Measurements from ENCODE around the gene STS.

Gene STS

DNA sequence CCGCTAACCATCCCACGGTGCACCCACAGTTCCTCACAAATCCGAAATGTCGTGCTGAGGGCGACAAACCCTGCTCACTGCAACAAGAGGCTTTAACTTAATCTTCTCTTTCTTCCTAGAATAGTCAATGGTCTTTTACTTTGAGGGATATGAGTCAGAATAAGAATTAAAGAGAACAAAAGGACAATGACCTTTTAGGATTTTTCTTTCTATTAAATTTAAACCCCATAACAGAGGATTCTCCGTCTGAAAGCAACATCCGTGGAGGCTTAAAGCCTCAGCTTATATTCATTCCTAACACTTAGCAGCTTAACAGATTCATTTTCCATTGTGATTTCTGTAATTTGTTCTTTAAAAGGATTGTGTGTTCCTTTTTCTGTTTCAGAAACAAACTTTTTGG is 45.4 kb downstream of the STS start:
- Mint-ChIP-seq H3K27ac (no peak overlapping the region), H3K9me3 (no peaks in the 10 kb centered on the region), H3K4me1 (no peaks in the 10 kb centered on the region), H3K27me3 (no peaks in the 10 kb centered on the region), H3K4me3 (no peak overlapping the region)
- DNase-seq (no peak), ATAC-seq (no peak)

DNA sequence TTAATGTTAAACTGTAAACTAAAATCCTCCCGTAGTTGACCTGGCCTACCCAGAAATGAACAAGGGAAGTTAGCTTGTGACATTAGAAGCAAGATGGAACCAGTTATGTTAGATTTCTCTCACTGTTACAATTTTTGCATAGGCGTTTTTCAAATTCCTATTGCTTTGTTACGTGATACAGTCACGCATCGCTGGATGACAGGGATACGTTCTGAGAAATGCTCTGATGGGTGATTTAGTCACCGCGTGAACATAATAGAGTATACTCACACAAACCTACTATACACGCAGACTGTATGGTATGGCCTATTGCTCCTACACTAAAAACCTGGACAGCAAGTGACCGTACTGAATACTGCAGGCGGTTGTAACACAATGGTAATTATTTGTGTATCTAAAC is 47.1 kb downstream of the STS start:
- Mint-ChIP-seq H3K27me3 (no peaks in the 10 kb centered on the region), H3K9me3 (no peaks in the 10 kb centered on the region), H3K4me3 (no peak overlapping the region), H3K4me1 (no peaks in the 10 kb centered on the region), H3K27ac (no peak overlapping the region)
- ATAC-seq, result no peak
- DNase-seq, result no peak
